Trophoblast cell (in vitro differentiated cells and primary cell): ENCODE data around the gene IWS1.

Experiments used
- DNase-seq, 2 donors: peaks; one replicate each; pipeline ENCODE4 v3.0.0-alpha.2; 2016
- H2AFZ ChIP-seq: 2 replicates; pipeline ENCODE4 v1.6.1; 2013; ENCODE audit warnings: low read length, moderate library complexity, mild to moderate bottlenecking; ENCODE audit not compliant: insufficient read depth, poor library complexity
- H2AK5ac ChIP-seq: 2 replicates; pipeline ENCODE4 v1.6.1; 2013; ENCODE audit warnings: mild to moderate bottlenecking, low read length
- H2BK120ac ChIP-seq: 2 replicates; pipeline ENCODE4 v1.6.1; 2013; ENCODE audit warnings: low read length, mild to moderate bottlenecking, moderate library complexity; ENCODE audit not compliant: insufficient read depth, poor library complexity
- H2BK12ac ChIP-seq: 2 replicates; pipeline ENCODE4 v1.6.1; 2013; ENCODE audit warnings: mild to moderate bottlenecking, low read length, moderate library complexity
- H2BK5ac ChIP-seq: 2 replicates; pipeline ENCODE4 v1.6.1; 2013; ENCODE audit warnings: low read length, low read depth, moderate library complexity, mild to moderate bottlenecking; ENCODE audit not compliant: poor library complexity
- H3K14ac ChIP-seq: 2 replicates; pipeline ENCODE4 v1.6.1; 2013; ENCODE audit warnings: mild to moderate bottlenecking, low read length
- H3K18ac ChIP-seq: 2 replicates; pipeline ENCODE4 v1.6.1; 2013; ENCODE audit warnings: mild to moderate bottlenecking, low read length
- H3K23ac ChIP-seq: 2 replicates; pipeline ENCODE4 v1.6.1; 2013; ENCODE audit warnings: low read length
- H3K27ac ChIP-seq: 2 replicates; pipeline ENCODE4 v1.5.1; 2013; ENCODE audit warnings: low read depth, mild to moderate bottlenecking, inconsistent platforms, low read length, moderate library complexity
- H3K27me3 ChIP-seq: 2 replicates; pipeline ENCODE4 v1.6.1; 2013; ENCODE audit warnings: inconsistent platforms, mild to moderate bottlenecking, low read length, moderate library complexity; ENCODE audit not compliant: insufficient read depth
- H3K36me3 ChIP-seq, 2 experiments: 1 replicate in 1 of 2; 2 replicates in 1 of 2; pipeline ENCODE4 v1.6.1; 2013; ENCODE audit warnings: low read length in 2 of 2, mild to moderate bottlenecking in 2 of 2, moderate library complexity in 1 of 2; ENCODE audit not compliant: insufficient read depth in 2 of 2, control insufficient read depth in 1 of 2
- H3K4ac ChIP-seq: 2 replicates; pipeline ENCODE4 v1.6.1; 2013; ENCODE audit warnings: low read depth, mild to moderate bottlenecking, low read length, moderate library complexity
- H3K4me1 ChIP-seq, 2 experiments: 1 replicate in 1 of 2; 2 replicates in 1 of 2; pipeline ENCODE4 v1.6.1; 2013; ENCODE audit warnings: low read length in 2 of 2, mild to moderate bottlenecking in 2 of 2, moderate library complexity in 1 of 2; ENCODE audit not compliant: insufficient read depth in 2 of 2, control insufficient read depth in 1 of 2
- H3K4me2 ChIP-seq: 2 replicates; pipeline ENCODE4 v1.6.1; 2013; ENCODE audit warnings: inconsistent platforms, mild to moderate bottlenecking, low read length, moderate library complexity
- H3K4me3 ChIP-seq: 2 replicates; pipeline ENCODE4 v1.5.1; 2013; ENCODE audit warnings: mild to moderate bottlenecking, low read depth, low read length, inconsistent platforms
- H3K79me1 ChIP-seq: one replicate; pipeline ENCODE4 v1.6.1; 2013; ENCODE audit warnings: low read length
- H3K79me2 ChIP-seq: 2 replicates; pipeline ENCODE4 v1.6.1; 2013; ENCODE audit warnings: low read length, mild to moderate bottlenecking; ENCODE audit not compliant: control insufficient read depth, insufficient read depth, poor library complexity
- H3K9ac ChIP-seq: 2 replicates; pipeline ENCODE4 v1.6.1; 2013; ENCODE audit warnings: mild to moderate bottlenecking, low read length
- H3K9me3 ChIP-seq: 2 replicates; pipeline ENCODE4 v1.6.1; 2013; ENCODE audit warnings: low read depth, mild to moderate bottlenecking, control low read depth, inconsistent platforms, low read length; ENCODE audit not compliant: insufficient read depth
- H4K12ac ChIP-seq: 2 replicates; pipeline ENCODE4 v1.6.1; 2013; ENCODE audit warnings: low read depth, mild to moderate bottlenecking, low read length, moderate library complexity
- H4K8ac ChIP-seq: 2 replicates; pipeline ENCODE4 v1.6.1; 2013; ENCODE audit warnings: low read depth, mild to moderate bottlenecking, low read length, moderate library complexity
- H4K91ac ChIP-seq: one replicate; pipeline ENCODE4 v1.6.1; 2013; ENCODE audit warnings: low read depth, mild to moderate bottlenecking, low read length, moderate library complexity
- WGBS: extraction: QIAGEN DNeasy Blood & Tissue Kit; methylation state at CpG from one replicate; pipeline ENCODE4 v1.1.7; 2013; ENCODE audit warnings: missing lambda C conversion rate; ENCODE audit not compliant: insufficient read length, insufficient coverage; ENCODE audit errors: extremely low coverage; 5-methylcytosine and 5-hydroxymethylcytosine counted together

IWS1 gene

DNA sequence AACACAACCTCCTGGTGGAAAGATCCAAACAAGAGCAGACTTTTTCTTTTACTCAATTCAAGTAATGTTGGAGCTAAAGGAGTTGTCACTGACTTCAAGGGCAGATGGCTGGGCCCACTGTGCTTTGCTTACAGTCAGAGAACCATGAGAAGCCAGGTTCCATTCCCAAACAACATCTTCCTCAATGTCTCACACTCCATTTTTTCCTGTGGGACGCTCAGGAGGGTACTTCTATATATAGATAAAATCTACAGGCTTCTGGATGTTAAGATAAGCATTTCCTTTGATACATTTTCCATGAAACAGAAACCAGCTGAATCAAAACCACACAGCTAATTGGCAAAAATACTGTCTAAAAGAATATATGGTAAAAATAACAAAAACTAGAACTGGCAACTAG lies 14.4 kb downstream of the IWS1 start:
- H2BK12ac ChIP-seq: no peak overlapping the region
- no peaks in the 10 kb centered on the region for H3K79me1 ChIP-seq
- peaks cover 4% of the 10 kb centered on the region for H3K79me2 ChIP-seq
- peaks cover 19 to 24% of the 10 kb centered on the region in 2 experiments for H3K36me3 ChIP-seq
- H3K4me1 ChIP-seq: peaks cover 0 to 2% of the 10 kb centered on the region in 2 experiments
- no peak overlapping the region for H3K4me3 ChIP-seq
- H2BK120ac ChIP-seq: no peak overlapping the region
- H3K18ac ChIP-seq: no peak overlapping the region
- no peak overlapping the region for H3K27ac ChIP-seq
- no peaks in the 10 kb centered on the region for H3K27me3 ChIP-seq
- no peak overlapping the region for H2AK5ac ChIP-seq
- H3K4me2 ChIP-seq: no peak overlapping the region
- no peak overlapping the region for H3K14ac ChIP-seq
- H2BK5ac ChIP-seq: no peak overlapping the region
- no peak overlapping the region for H2AFZ ChIP-seq
- no peak overlapping the region for H3K23ac ChIP-seq
- H4K91ac ChIP-seq: no peak overlapping the region
- no peak for DNase-seq
- H4K8ac ChIP-seq: no peak overlapping the region
- H3K4ac ChIP-seq: peak overlapping the region; percentile 52
- WGBS: no CpG with 5 or more reads among the region's 1 CpG
- no peak overlapping the region for H4K12ac ChIP-seq
- peaks cover 3% of the 10 kb centered on the region for H3K9me3 ChIP-seq
- H3K9ac ChIP-seq: no peak overlapping the region

DNA sequence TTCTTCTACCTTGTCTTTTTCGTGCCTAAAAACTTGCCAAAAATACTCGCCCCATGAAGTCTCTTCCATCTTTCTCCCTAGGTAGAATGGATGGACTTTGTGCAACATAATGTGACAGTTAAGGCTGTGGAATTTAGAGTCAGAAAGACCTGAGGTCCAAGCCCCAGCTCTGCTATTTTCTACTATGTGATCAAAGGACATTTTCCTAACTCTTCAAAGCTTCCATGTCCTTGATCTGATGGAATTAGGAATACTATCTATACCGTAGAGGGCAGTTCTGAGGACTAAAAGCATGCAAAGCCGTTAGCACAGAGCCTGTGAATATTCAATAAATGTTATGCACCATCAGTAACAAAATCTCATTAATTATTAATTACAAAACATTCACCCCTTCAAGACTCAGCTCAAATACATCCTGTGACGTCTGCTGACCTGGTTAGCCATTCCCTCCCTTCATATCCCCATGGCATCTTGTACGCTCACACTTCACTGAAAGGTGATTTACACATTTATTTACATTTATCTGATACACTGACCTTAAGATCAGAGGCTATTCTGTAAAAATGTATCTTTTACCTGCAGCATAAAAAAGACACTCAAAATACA lies 15.1 kb downstream of the IWS1 start:
- Histone ChIP-seq H2AFZ (no peak overlapping the region), H3K79me1 (no peaks in the 10 kb centered on the region), H4K8ac (no peak overlapping the region), H3K27me3 (no peaks in the 10 kb centered on the region), H2BK12ac (no peak overlapping the region), H3K9ac (no peak overlapping the region), H4K91ac (no peak overlapping the region), H3K4ac (no peak overlapping the region), H3K79me2 (peaks cover 2% of the 10 kb centered on the region), H3K14ac (no peak overlapping the region), H3K4me2 (no peak overlapping the region), H3K4me1 (peaks cover 0 to 2% of the 10 kb centered on the region in 2 experiments), H2AK5ac (no peak overlapping the region), H3K23ac (no peak overlapping the region), H3K4me3 (no peak overlapping the region), H2BK120ac (no peak overlapping the region), H3K9me3 (peaks cover 3% of the 10 kb centered on the region), H3K18ac (no peak overlapping the region), H2BK5ac (no peak overlapping the region), H3K27ac (no peak overlapping the region), H3K36me3 (peaks cover 15 to 21% of the 10 kb centered on the region in 2 experiments), H4K12ac (no peak overlapping the region)
- DNase-seq: no peak
- WGBS: no CpG with 5 or more reads among the region's 6 CpGs

DNA sequence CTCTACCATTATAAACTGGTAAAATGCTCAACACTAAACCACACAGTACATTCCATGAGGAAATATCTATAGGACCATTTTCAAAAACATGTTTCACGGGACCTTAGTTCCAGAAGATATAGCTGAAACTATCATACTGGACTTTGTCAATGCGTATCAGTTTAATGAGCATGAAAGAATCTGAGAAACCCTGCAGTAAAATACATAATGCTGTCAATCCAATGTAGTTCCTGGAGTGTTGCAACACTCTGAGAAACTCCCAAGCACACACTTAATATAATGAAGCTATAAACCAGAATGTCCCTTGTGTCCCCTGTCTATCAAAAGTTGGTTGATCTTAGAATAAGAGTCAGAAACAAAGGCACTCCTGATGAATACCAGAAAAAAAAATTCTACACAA lies 16.2 kb downstream of the IWS1 start:
- H3K79me1 ChIP-seq: no peaks in the 10 kb centered on the region
- H3K27ac ChIP-seq: no peak overlapping the region
- no peak overlapping the region for H3K4me3 ChIP-seq
- peak overlapping the region; percentile 80 for H3K4ac ChIP-seq
- WGBS: no CpG with 5 or more reads among the region's 2 CpGs
- H2AFZ ChIP-seq: no peak overlapping the region
- H3K4me1 ChIP-seq: peaks cover 0 to 2% of the 10 kb centered on the region in 2 experiments
- no peak overlapping the region for H3K14ac ChIP-seq
- H3K27me3 ChIP-seq: no peaks in the 10 kb centered on the region
- H3K4me2 ChIP-seq: no peak overlapping the region
- no peak overlapping the region for H4K8ac ChIP-seq
- H2BK5ac ChIP-seq: no peak overlapping the region
- H2AK5ac ChIP-seq: no peak overlapping the region
- H3K9ac ChIP-seq: no peak overlapping the region
- no peak overlapping the region for H4K12ac ChIP-seq
- no peak overlapping the region for H2BK120ac ChIP-seq
- H3K18ac ChIP-seq: no peak overlapping the region
- DNase-seq: peak in 1 of 2 donors; percentile 25
- H4K91ac ChIP-seq: no peak overlapping the region
- H3K9me3 ChIP-seq: peaks cover 3% of the 10 kb centered on the region
- H3K23ac ChIP-seq: no peak overlapping the region
- H3K36me3 ChIP-seq: peaks cover 12 to 14% of the 10 kb centered on the region in 2 experiments
- H3K79me2 ChIP-seq: no peaks in the 10 kb centered on the region
- H2BK12ac ChIP-seq: no peak overlapping the region

DNA sequence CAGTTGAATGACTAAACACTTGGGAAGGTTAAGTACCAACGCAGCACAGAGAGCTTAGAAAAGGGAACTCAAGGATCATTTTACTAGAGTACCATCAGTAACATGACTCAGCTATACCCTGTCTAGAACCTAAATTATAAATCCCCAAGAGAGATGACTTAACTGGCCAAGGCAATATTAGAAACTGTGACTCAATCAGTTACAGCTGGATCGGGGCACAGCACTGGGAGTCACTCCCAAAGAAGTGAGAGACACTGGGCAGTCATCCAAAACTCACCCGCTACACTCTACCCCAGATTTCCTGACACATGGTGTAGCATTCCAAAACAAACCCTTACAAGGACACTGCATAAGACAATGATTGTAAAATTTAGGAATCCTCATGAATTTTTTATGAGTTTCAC lies 17.7 kb downstream of the IWS1 start:
- no peaks in the 10 kb centered on the region for H3K79me2 ChIP-seq
- no peak overlapping the region for H3K14ac ChIP-seq
- no peak overlapping the region for H2BK5ac ChIP-seq
- no peak overlapping the region for H4K8ac ChIP-seq
- H2BK120ac ChIP-seq: no peak overlapping the region
- no peak overlapping the region for H3K9ac ChIP-seq
- peaks cover 0 to 2% of the 10 kb centered on the region in 2 experiments for H3K4me1 ChIP-seq
- no peak overlapping the region for H4K91ac ChIP-seq
- no peaks in the 10 kb centered on the region for H3K79me1 ChIP-seq
- H3K23ac ChIP-seq: no peak overlapping the region
- no peak overlapping the region for H4K12ac ChIP-seq
- H3K18ac ChIP-seq: no peak overlapping the region
- H3K9me3 ChIP-seq: no peaks in the 10 kb centered on the region
- DNase-seq: peak; percentile 61 to 66
- no peak overlapping the region for H3K4me2 ChIP-seq
- H3K27ac ChIP-seq: no peak overlapping the region
- no peaks in the 10 kb centered on the region for H3K27me3 ChIP-seq
- no CpG with 5 or more reads among the region's 3 CpGs for WGBS
- H2AK5ac ChIP-seq: no peak overlapping the region
- H2BK12ac ChIP-seq: no peak overlapping the region
- H2AFZ ChIP-seq: no peak overlapping the region
- H3K36me3 ChIP-seq: peaks cover 8 to 11% of the 10 kb centered on the region in 2 experiments
- H3K4me3 ChIP-seq: no peak overlapping the region
- H3K4ac ChIP-seq: peak overlapping the region; percentile 75
